WTC11 (cell line): ENCODE measurements around the gene STXBP2. TPM values are rescaled to one million over a fixed set of nuclear protein-coding genes. Genes with fewer than 3 reads are reported as not detected.

ENCODE experiments used
- ATAC-seq: fragments of 200-7000 bp; cut with Tn5 transposase; 2 replicates; pipeline ENCODE4 v1.10.0; 2021; ENCODE audit warnings: mild to moderate bottlenecking, moderate library complexity
- Bru-seq: library from RNA; stranded (reverse); fragments of 400-500 nt; gene quantifications from one replicate; lab custom pipeline; 2021; lab: Mats Ljungman, UMichigan
- CTCF ChIA-PET: fragments of 300-600 bp; sonication (Branson Sonifier 250); formaldehyde crosslinking; loops from one replicate; lab custom pipeline; 2021; ENCODE audit warnings: antibody characterized with exemption; lab: Charles Lee
- POLR2A ChIA-PET: fragments of 350-600 bp; sonication (Branson Sonifier 250); formaldehyde crosslinking; loops from one replicate; lab custom pipeline; 2021; ENCODE audit warnings: antibody characterized with exemption; lab: Charles Lee
- DNase-seq: peaks from one replicate; pipeline ENCODE4 v3.0.0; 2021; ENCODE audit warnings: low spot score
- H3K27ac Mint-ChIP-seq: 2 replicates; pipeline ENCODE4 v1.8.0; 2021; ENCODE audit warnings: mixed read lengths
- H3K27me3 Mint-ChIP-seq: 2 replicates; pipeline ENCODE4 v1.8.0; 2021; ENCODE audit warnings: low read depth, mild to moderate bottlenecking, moderate library complexity, mixed read lengths
- H3K36me3 Mint-ChIP-seq: 2 replicates; pipeline ENCODE4 v1.8.0; 2021; ENCODE audit warnings: mixed read lengths
- H3K4me1 Mint-ChIP-seq: 2 replicates; pipeline ENCODE4 v1.8.0; 2022; ENCODE audit warnings: mixed read lengths
- H3K4me3 Mint-ChIP-seq: 2 replicates; pipeline ENCODE4 v1.8.0; 2021; ENCODE audit warnings: mild to moderate bottlenecking, moderate library complexity, mixed read lengths
- H3K9me3 Mint-ChIP-seq: 2 replicates; pipeline ENCODE4 v1.8.0; 2021; ENCODE audit warnings: mixed read lengths
- FOXJ3 ChIP-seq: sonication (generic); formaldehyde crosslinking; IDR thresholded peaks from 2 replicates; pipeline ENCODE4 v1.9.0; 2021; ENCODE audit warnings: missing genetic modification reagents, mild to moderate bottlenecking, borderline replicate concordance
- FOXP1 ChIP-seq: sonication (generic); formaldehyde crosslinking; IDR thresholded peaks from 2 replicates; pipeline ENCODE4 v1.8.0; 2022; ENCODE audit warnings: missing genetic modification reagents, mild to moderate bottlenecking, moderate library complexity, borderline replicate concordance
- IRF1 ChIP-seq: sonication (generic); formaldehyde crosslinking; IDR thresholded peaks from 2 replicates; pipeline ENCODE4 v1.8.0; 2023; ENCODE audit warnings: missing genetic modification reagents
- JUN ChIP-seq: sonication (generic); formaldehyde crosslinking; IDR thresholded peaks from 2 replicates; pipeline ENCODE4 v1.8.0; 2023; ENCODE audit warnings: mild to moderate bottlenecking, missing genetic modification reagents
- NFE2L1 ChIP-seq: sonication (generic); formaldehyde crosslinking; IDR thresholded peaks from 2 replicates; pipeline ENCODE4 v1.8.1; 2023; ENCODE audit warnings: missing genetic modification reagents
- NR1H2 ChIP-seq: sonication (generic); formaldehyde crosslinking; IDR thresholded peaks from 2 replicates; pipeline ENCODE4 v1.9.0; 2021; ENCODE audit warnings: mild to moderate bottlenecking, moderate library complexity, missing genetic modification reagents
- OVOL2 ChIP-seq: fragments of 250-450 bp; sonication (Bioruptor Pico); IDR thresholded peaks from 2 replicates; pipeline ENCODE4 v1.9.0; 2021; ENCODE audit warnings: mild to moderate bottlenecking, borderline replicate concordance
- PRDM15 ChIP-seq: sonication (generic); formaldehyde crosslinking; IDR thresholded peaks from 2 replicates; pipeline ENCODE4 v1.8.0; 2022; ENCODE audit warnings: missing genetic modification reagents
- SP1 ChIP-seq: sonication (generic); formaldehyde crosslinking; conservative IDR thresholded peaks from 2 replicates; pipeline ENCODE4 v1.8.1; 2022; ENCODE audit warnings: missing genetic modification reagents
- USF1 ChIP-seq: sonication (generic); formaldehyde crosslinking; IDR thresholded peaks from 2 replicates; pipeline ENCODE4 v1.8.0; 2022; ENCODE audit warnings: mild to moderate bottlenecking, missing genetic modification reagents
- ZNF317 ChIP-seq: sonication (generic); formaldehyde crosslinking; IDR thresholded peaks from 2 replicates; pipeline ENCODE4 v1.8.1; 2023; ENCODE audit warnings: low read depth, mild to moderate bottlenecking, moderate library complexity, missing genetic modification reagents, borderline replicate concordance
- ZNF396 ChIP-seq: fragments of 250-450 bp; sonication (Bioruptor Pico); IDR thresholded peaks from 2 replicates; pipeline ENCODE4 v1.8.0; 2021; ENCODE audit warnings: mild to moderate bottlenecking, moderate library complexity, borderline replicate concordance
- ZNF425 ChIP-seq: fragments of 250-450 bp; sonication (Bioruptor Pico); conservative IDR thresholded peaks from 2 replicates; pipeline ENCODE4 v1.9.0; 2021; ENCODE audit warnings: mild to moderate bottlenecking
- long read RNA-seq, 3 experiments: library from RNA in 1 of 3; library from capped mRNA in 1 of 3; library from polyadenylated mRNA in 1 of 3; unstranded in 2 of 3; stranded (forward) in 1 of 3; transcript quantifications; one replicate each; pipeline ENCODE4 v2.0.0, GENCODE V29; 2021
- total RNA-seq: library from RNA; stranded (reverse); gene quantifications from 3 replicates; pipeline ENCODE4 v1.2.3, GENCODE V29; 2021
- TF ChIP-seq, protein P1 (sequence below): sonication (generic); formaldehyde crosslinking; IDR thresholded peaks from 2 replicates; pipeline ENCODE4 v1.8.1; 2023; ENCODE audit warnings: mild to moderate bottlenecking, missing genetic modification reagents, borderline replicate concordance
- TF ChIP-seq, protein P2 (sequence below): fragments of 250-450 bp; sonication (Bioruptor Pico); IDR thresholded peaks from 2 replicates; pipeline ENCODE4 v1.9.0; 2021; ENCODE audit warnings: mild to moderate bottlenecking, borderline replicate concordance

STXBP2 gene
- total RNA-seq (68.9 to 79.3 TPM (median 73.0 TPM) in 3 replicates), Bru-seq, nascent RNA (percentile 45 among the genes with signal in this experiment)
- long read RNA-seq, experiment 1, transcript STXBP2-201 (19 exons, 1,876 nt), result major isoform, 159 of 205 reads
- long read RNA-seq, experiment 1, partial matches to known transcripts, result 13 of 205 reads
- long read RNA-seq, experiment 1, other reads (novel, unspliced or antisense), result 31 of 205 reads
- long read RNA-seq, experiment 2, transcript STXBP2-201 (19 exons, 1,876 nt), result major isoform, 35 of 67 reads
- long read RNA-seq, experiment 2, partial matches to known transcripts, result 19 of 67 reads
- long read RNA-seq, experiment 2, other reads (novel, unspliced or antisense), result 11 of 67 reads
- long read RNA-seq, experiment 3, transcript STXBP2-201 (19 exons, 1,876 nt), result major isoform, 69 of 87 reads
- long read RNA-seq, experiment 3, partial matches to known transcripts, result 6 of 87 reads
- long read RNA-seq, experiment 3, other reads (novel, unspliced or antisense), result 12 of 87 reads

- H3K4me3 Mint-ChIP-seq, result peak within 1 kb of the TSS; percentile 71
- H3K4me1 Mint-ChIP-seq, result no peaks in the 10 kb centered on the region
- peaks cover 8% of the 10 kb centered on the region for H3K9me3 Mint-ChIP-seq
- POLR2A ChIA-PET, result interaction anchor here (0.6 kb wide), 1 partner anchor 84 kb away, joined by 5 read pairs; no protein-coding TSS in a partner anchor
- CTCF ChIA-PET, result interaction anchor here (0.9 to 2.1 kb wide), 5 partner anchors 41 to 163 kb away, joined by 3 to 9 read pairs (median 5); partner anchors contain the start of genes CAMSAP3 and TRAPPC5
- DNase-seq (peak; percentile 90), ATAC-seq (peak; percentile 85)
- H3K36me3 Mint-ChIP-seq, result peaks cover 7% of the 10 kb centered on the region; the same call in 1 of the 2 replicates
- H3K27me3 Mint-ChIP-seq, result peaks cover 30% of the 10 kb centered on the region
- H3K27ac Mint-ChIP-seq, result no peak within 1 kb of the TSS
- TF ChIP-seq SP1 (CRISPR knock-in tag) (peak; percentile 89), ZNF425 (CRISPR knock-in tag) (no peak), NR1H2 (CRISPR knock-in tag) (0 out of 2 replicates have a peak, but pooled peaks have one; percentile 45), USF1 (CRISPR knock-in tag) (peak; percentile 77; the same call in 1 of the 2 replicates), IRF1 (CRISPR knock-in tag) (peak; percentile 88), PRDM15 (CRISPR knock-in tag) (peak; percentile 62), FOXJ3 (peak; percentile 66; the same call in 1 of the 2 replicates), OVOL2 (no peak), FOXP1 (CRISPR knock-in tag) (peak; percentile 98), JUN (CRISPR knock-in tag) (0 out of 2 replicates have a peak, but pooled peaks have one; percentile 48), ZNF396 (no peak), ZNF317 (peak; percentile 79), NFE2L1 (CRISPR knock-in tag) (peak; percentile 93)
- TF ChIP-seq, protein P1, sequence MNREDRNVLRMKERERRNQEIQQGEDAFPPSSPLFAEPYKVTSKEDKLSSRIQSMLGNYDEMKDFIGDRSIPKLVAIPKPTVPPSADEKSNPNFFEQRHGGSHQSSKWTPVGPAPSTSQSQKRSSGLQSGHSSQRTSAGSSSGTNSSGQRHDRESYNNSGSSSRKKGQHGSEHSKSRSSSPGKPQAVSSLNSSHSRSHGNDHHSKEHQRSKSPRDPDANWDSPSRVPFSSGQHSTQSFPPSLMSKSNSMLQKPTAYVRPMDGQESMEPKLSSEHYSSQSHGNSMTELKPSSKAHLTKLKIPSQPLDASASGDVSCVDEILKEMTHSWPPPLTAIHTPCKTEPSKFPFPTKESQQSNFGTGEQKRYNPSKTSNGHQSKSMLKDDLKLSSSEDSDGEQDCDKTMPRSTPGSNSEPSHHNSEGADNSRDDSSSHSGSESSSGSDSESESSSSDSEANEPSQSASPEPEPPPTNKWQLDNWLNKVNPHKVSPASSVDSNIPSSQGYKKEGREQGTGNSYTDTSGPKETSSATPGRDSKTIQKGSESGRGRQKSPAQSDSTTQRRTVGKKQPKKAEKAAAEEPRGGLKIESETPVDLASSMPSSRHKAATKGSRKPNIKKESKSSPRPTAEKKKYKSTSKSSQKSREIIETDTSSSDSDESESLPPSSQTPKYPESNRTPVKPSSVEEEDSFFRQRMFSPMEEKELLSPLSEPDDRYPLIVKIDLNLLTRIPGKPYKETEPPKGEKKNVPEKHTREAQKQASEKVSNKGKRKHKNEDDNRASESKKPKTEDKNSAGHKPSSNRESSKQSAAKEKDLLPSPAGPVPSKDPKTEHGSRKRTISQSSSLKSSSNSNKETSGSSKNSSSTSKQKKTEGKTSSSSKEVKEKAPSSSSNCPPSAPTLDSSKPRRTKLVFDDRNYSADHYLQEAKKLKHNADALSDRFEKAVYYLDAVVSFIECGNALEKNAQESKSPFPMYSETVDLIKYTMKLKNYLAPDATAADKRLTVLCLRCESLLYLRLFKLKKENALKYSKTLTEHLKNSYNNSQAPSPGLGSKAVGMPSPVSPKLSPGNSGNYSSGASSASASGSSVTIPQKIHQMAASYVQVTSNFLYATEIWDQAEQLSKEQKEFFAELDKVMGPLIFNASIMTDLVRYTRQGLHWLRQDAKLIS, result no peak
- TF ChIP-seq, protein P2, sequence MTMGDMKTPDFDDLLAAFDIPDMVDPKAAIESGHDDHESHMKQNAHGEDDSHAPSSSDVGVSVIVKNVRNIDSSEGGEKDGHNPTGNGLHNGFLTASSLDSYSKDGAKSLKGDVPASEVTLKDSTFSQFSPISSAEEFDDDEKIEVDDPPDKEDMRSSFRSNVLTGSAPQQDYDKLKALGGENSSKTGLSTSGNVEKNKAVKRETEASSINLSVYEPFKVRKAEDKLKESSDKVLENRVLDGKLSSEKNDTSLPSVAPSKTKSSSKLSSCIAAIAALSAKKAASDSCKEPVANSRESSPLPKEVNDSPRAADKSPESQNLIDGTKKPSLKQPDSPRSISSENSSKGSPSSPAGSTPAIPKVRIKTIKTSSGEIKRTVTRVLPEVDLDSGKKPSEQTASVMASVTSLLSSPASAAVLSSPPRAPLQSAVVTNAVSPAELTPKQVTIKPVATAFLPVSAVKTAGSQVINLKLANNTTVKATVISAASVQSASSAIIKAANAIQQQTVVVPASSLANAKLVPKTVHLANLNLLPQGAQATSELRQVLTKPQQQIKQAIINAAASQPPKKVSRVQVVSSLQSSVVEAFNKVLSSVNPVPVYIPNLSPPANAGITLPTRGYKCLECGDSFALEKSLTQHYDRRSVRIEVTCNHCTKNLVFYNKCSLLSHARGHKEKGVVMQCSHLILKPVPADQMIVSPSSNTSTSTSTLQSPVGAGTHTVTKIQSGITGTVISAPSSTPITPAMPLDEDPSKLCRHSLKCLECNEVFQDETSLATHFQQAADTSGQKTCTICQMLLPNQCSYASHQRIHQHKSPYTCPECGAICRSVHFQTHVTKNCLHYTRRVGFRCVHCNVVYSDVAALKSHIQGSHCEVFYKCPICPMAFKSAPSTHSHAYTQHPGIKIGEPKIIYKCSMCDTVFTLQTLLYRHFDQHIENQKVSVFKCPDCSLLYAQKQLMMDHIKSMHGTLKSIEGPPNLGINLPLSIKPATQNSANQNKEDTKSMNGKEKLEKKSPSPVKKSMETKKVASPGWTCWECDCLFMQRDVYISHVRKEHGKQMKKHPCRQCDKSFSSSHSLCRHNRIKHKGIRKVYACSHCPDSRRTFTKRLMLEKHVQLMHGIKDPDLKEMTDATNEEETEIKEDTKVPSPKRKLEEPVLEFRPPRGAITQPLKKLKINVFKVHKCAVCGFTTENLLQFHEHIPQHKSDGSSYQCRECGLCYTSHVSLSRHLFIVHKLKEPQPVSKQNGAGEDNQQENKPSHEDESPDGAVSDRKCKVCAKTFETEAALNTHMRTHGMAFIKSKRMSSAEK (CRISPR knock-in tag), result no peak
These were observed at the start of gene STXBP2 for GRCh38 chr19:7636691-7637373. Gene STXBP2 (plus strand): TSS chr19:7637110. CDS start chr19:7637150, 40 bp downstream.
